ENCODE measurements around the gene PAX5.

PAX5 gene

GRCh38 chr9:36950389-36950788, 83.7 kb downstream of the PAX5 start:
- Mint-ChIP-seq H3K27me3 (ENCODE audit: low read depth) (peaks cover 40% of the 10 kb centered on the region), H3K4me1 (ENCODE audit: low read depth) (peaks cover 4% of the 10 kb centered on the region), H3K4me3 (no peak overlapping the region), H3K27ac (no peak overlapping the region), H3K9me3 (peaks cover 5% of the 10 kb centered on the region), H3K36me3 (ENCODE audit: low read depth) (no peaks in the 10 kb centered on the region)

GRCh38 chr9:36949466-36949865, 84.6 kb downstream of the PAX5 start:
- H3K4me1 Mint-ChIP-seq (ENCODE audit: low read depth): peaks cover 4% of the 10 kb centered on the region
- peaks cover under 1% of the 10 kb centered on the region for H3K9me3 Mint-ChIP-seq
- H3K4me3 Mint-ChIP-seq: no peak overlapping the region
- peaks cover 33% of the 10 kb centered on the region for H3K27me3 Mint-ChIP-seq (ENCODE audit: low read depth)
- no peak overlapping the region for H3K27ac Mint-ChIP-seq
- no peaks in the 10 kb centered on the region for H3K36me3 Mint-ChIP-seq (ENCODE audit: low read depth)

GRCh38 chr9:36948051-36948450, 86.0 kb downstream of the PAX5 start:
- H3K4me3 Mint-ChIP-seq: no peak overlapping the region
- no peaks in the 10 kb centered on the region for H3K36me3 Mint-ChIP-seq (ENCODE audit: low read depth)
- H3K9me3 Mint-ChIP-seq: no peaks in the 10 kb centered on the region
- no peak overlapping the region for H3K27ac Mint-ChIP-seq
- H3K27me3 Mint-ChIP-seq (ENCODE audit: low read depth): peaks cover 21% of the 10 kb centered on the region
- H3K4me1 Mint-ChIP-seq (ENCODE audit: low read depth): peaks cover 4% of the 10 kb centered on the region

GRCh38 chr9:36946653-36947052, 87.4 kb downstream of the PAX5 start:
- Mint-ChIP-seq H3K36me3 (ENCODE audit: low read depth) (no peaks in the 10 kb centered on the region), H3K27ac (no peak overlapping the region), H3K27me3 (ENCODE audit: low read depth) (peaks cover 10% of the 10 kb centered on the region), H3K4me3 (no peak overlapping the region), H3K4me1 (ENCODE audit: low read depth) (peaks cover 4% of the 10 kb centered on the region), H3K9me3 (no peaks in the 10 kb centered on the region)

- peaks cover 4% of the 10 kb centered on the region for H3K4me1 Mint-ChIP-seq (ENCODE audit: low read depth)
- no peak overlapping the region for H3K27ac Mint-ChIP-seq
- H3K4me3 Mint-ChIP-seq: no peak overlapping the region
- H3K9me3 Mint-ChIP-seq: no peaks in the 10 kb centered on the region
- no peaks in the 10 kb centered on the region for H3K36me3 Mint-ChIP-seq (ENCODE audit: low read depth)
- peaks cover 8% of the 10 kb centered on the region for H3K27me3 Mint-ChIP-seq (ENCODE audit: low read depth)
Measured at GRCh38 chr9:36945999-36946398, 88.1 kb downstream of the PAX5 start.

- no peak overlapping the region for H3K27ac Mint-ChIP-seq
- peaks cover 3% of the 10 kb centered on the region for H3K27me3 Mint-ChIP-seq (ENCODE audit: low read depth)
- no peaks in the 10 kb centered on the region for H3K36me3 Mint-ChIP-seq (ENCODE audit: low read depth)
- H3K4me3 Mint-ChIP-seq: no peak overlapping the region
- H3K9me3 Mint-ChIP-seq: no peaks in the 10 kb centered on the region
- peaks cover 4% of the 10 kb centered on the region for H3K4me1 Mint-ChIP-seq (ENCODE audit: low read depth)
Measured at GRCh38 chr9:36942891-36943290, 91.2 kb downstream of the PAX5 start.

- H3K4me1 Mint-ChIP-seq (ENCODE audit: low read depth): peaks cover under 1% of the 10 kb centered on the region
- H3K9me3 Mint-ChIP-seq: no peaks in the 10 kb centered on the region
- peaks cover 7% of the 10 kb centered on the region for H3K27me3 Mint-ChIP-seq (ENCODE audit: low read depth)
- no peak overlapping the region for H3K27ac Mint-ChIP-seq
- H3K36me3 Mint-ChIP-seq (ENCODE audit: low read depth): no peaks in the 10 kb centered on the region
- H3K4me3 Mint-ChIP-seq: no peak overlapping the region
Measured at GRCh38 chr9:36941441-36941840, 92.6 kb downstream of the PAX5 start.

GRCh38 chr9:36940881-36941280, 93.2 kb downstream of the PAX5 start:
- peaks cover 7% of the 10 kb centered on the region for H3K27me3 Mint-ChIP-seq (ENCODE audit: low read depth)
- no peaks in the 10 kb centered on the region for H3K36me3 Mint-ChIP-seq (ENCODE audit: low read depth)
- no peaks in the 10 kb centered on the region for H3K4me1 Mint-ChIP-seq (ENCODE audit: low read depth)

GRCh38 chr9:36940500-36940853, 93.6 kb downstream of the PAX5 start:
- Mint-ChIP-seq H3K27me3 (ENCODE audit: low read depth) (peaks cover 7% of the 10 kb centered on the region), H3K4me1 (ENCODE audit: low read depth) (no peaks in the 10 kb centered on the region), H3K4me3 (no peak overlapping the region), H3K9me3 (no peaks in the 10 kb centered on the region), H3K36me3 (ENCODE audit: low read depth) (no peaks in the 10 kb centered on the region), H3K27ac (no peak overlapping the region)

More at GRCh38 chr9:36940881-36941280, 93.2 kb downstream of the PAX5 start:
- no peaks in the 10 kb centered on the region for H3K9me3 Mint-ChIP-seq
- H3K27ac Mint-ChIP-seq: no peak overlapping the region
- H3K4me3 Mint-ChIP-seq: no peak overlapping the region

GRCh38 chr9:36939655-36940499, 94.2 kb downstream of the PAX5 start:
- H3K27ac Mint-ChIP-seq: no peak overlapping the region
- peaks cover 3% of the 10 kb centered on the region for H3K4me1 Mint-ChIP-seq (ENCODE audit: low read depth)
- H3K4me3 Mint-ChIP-seq: no peak overlapping the region
- no peaks in the 10 kb centered on the region for H3K9me3 Mint-ChIP-seq
- H3K36me3 Mint-ChIP-seq (ENCODE audit: low read depth): no peaks in the 10 kb centered on the region
- H3K27me3 Mint-ChIP-seq (ENCODE audit: low read depth): peaks cover 7% of the 10 kb centered on the region

- H3K27me3 Mint-ChIP-seq (ENCODE audit: low read depth): peaks cover 7% of the 10 kb centered on the region
- no peak overlapping the region for H3K4me3 Mint-ChIP-seq
- H3K27ac Mint-ChIP-seq: no peak overlapping the region
- peaks cover 5% of the 10 kb centered on the region for H3K4me1 Mint-ChIP-seq (ENCODE audit: low read depth)
- no peaks in the 10 kb centered on the region for H3K36me3 Mint-ChIP-seq (ENCODE audit: low read depth)
- H3K9me3 Mint-ChIP-seq: no peaks in the 10 kb centered on the region
Measured at GRCh38 chr9:36939214-36939613, 94.9 kb downstream of the PAX5 start.

GRCh38 chr9:36938617-36939016, 95.5 kb downstream of the PAX5 start:
- peaks cover 7% of the 10 kb centered on the region for H3K27me3 Mint-ChIP-seq (ENCODE audit: low read depth)
- H3K4me1 Mint-ChIP-seq (ENCODE audit: low read depth): peaks cover 5% of the 10 kb centered on the region
- H3K27ac Mint-ChIP-seq: no peak overlapping the region
- H3K9me3 Mint-ChIP-seq: no peaks in the 10 kb centered on the region
- no peak overlapping the region for H3K4me3 Mint-ChIP-seq
- H3K36me3 Mint-ChIP-seq (ENCODE audit: low read depth): no peaks in the 10 kb centered on the region

- H3K27me3 Mint-ChIP-seq (ENCODE audit: low read depth): peaks cover 7% of the 10 kb centered on the region
- H3K36me3 Mint-ChIP-seq (ENCODE audit: low read depth): no peaks in the 10 kb centered on the region
- H3K27ac Mint-ChIP-seq: no peak overlapping the region
- H3K9me3 Mint-ChIP-seq: no peaks in the 10 kb centered on the region
- H3K4me3 Mint-ChIP-seq: no peak overlapping the region
- peaks cover 5% of the 10 kb centered on the region for H3K4me1 Mint-ChIP-seq (ENCODE audit: low read depth)
Measured at GRCh38 chr9:36937951-36938350, 96.1 kb downstream of the PAX5 start.

- peaks cover 7% of the 10 kb centered on the region for H3K27me3 Mint-ChIP-seq (ENCODE audit: low read depth)
- no peaks in the 10 kb centered on the region for H3K36me3 Mint-ChIP-seq (ENCODE audit: low read depth)
- no peak overlapping the region for H3K27ac Mint-ChIP-seq
- peaks cover 5% of the 10 kb centered on the region for H3K4me1 Mint-ChIP-seq (ENCODE audit: low read depth)
- peaks cover under 1% of the 10 kb centered on the region for H3K9me3 Mint-ChIP-seq
- no peak overlapping the region for H3K4me3 Mint-ChIP-seq
Measured at GRCh38 chr9:36937346-36937745, 96.7 kb downstream of the PAX5 start.

- Mint-ChIP-seq H3K4me3 (no peak overlapping the region), H3K27me3 (ENCODE audit: low read depth) (peaks cover 7% of the 10 kb centered on the region), H3K27ac (no peak overlapping the region), H3K4me1 (ENCODE audit: low read depth) (peaks cover 5% of the 10 kb centered on the region), H3K9me3 (peaks cover 4% of the 10 kb centered on the region), H3K36me3 (ENCODE audit: low read depth) (no peaks in the 10 kb centered on the region)
Measured at GRCh38 chr9:36936498-36936831, 97.6 kb downstream of the PAX5 start.

All from T-helper 1 cell treated with Interleukin-12 subunit alpha and Interleukin-12 subunit beta and Interleukin-4 antibody, amounts not matched to agents 30 μg/mL and 1 μg/mL, for 36 hours (primary cell).